Measurements from ENCODE around the gene PPP4R4.

- TF ChIP-seq, protein P1, sequence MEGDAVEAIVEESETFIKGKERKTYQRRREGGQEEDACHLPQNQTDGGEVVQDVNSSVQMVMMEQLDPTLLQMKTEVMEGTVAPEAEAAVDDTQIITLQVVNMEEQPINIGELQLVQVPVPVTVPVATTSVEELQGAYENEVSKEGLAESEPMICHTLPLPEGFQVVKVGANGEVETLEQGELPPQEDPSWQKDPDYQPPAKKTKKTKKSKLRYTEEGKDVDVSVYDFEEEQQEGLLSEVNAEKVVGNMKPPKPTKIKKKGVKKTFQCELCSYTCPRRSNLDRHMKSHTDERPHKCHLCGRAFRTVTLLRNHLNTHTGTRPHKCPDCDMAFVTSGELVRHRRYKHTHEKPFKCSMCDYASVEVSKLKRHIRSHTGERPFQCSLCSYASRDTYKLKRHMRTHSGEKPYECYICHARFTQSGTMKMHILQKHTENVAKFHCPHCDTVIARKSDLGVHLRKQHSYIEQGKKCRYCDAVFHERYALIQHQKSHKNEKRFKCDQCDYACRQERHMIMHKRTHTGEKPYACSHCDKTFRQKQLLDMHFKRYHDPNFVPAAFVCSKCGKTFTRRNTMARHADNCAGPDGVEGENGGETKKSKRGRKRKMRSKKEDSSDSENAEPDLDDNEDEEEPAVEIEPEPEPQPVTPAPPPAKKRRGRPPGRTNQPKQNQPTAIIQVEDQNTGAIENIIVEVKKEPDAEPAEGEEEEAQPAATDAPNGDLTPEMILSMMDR (IDR thresholded peaks at IDR 0.05), result no peak
- TF ChIP-seq POLR2A (IDR thresholded peaks at IDR 0.05), result no peak
These were observed 47.3 kb upstream of the PPP4R4 start for GRCh38 chr14:94126800-94127199.

Measured in lower leg skin (tissue), 3 donors.